Caco-2 (cell line): ENCODE measurements around the gene NOS1AP. TPM values are rescaled to one million over a fixed set of nuclear protein-coding genes. Genes with fewer than 3 reads are reported as not detected.

Source experiments
- BruUV-seq: library from RNA; stranded (reverse); fragments of 400-500 nt; replicated peaks from 2 replicates; lab custom pipeline; 2021; lab: Mats Ljungman, UMichigan
- CTCF ChIA-PET: fragments of 300-600 bp; sonication (Branson Sonifier 250); formaldehyde crosslinking; loops from one replicate; lab custom pipeline; 2022; ENCODE audit warnings: antibody characterized with exemption; lab: Charles Lee
- POLR2A ChIA-PET: fragments of 300-600 bp; sonication (Branson Sonifier 250); formaldehyde crosslinking; loops from one replicate; lab custom pipeline; 2022; ENCODE audit warnings: antibody characterized with exemption; lab: Charles Lee
- DNase-seq, 2 experiments: peaks; one replicate each; pipeline versions ENCODE4 v3.0.0 to v3.0.0-alpha.2; 2020 to 2022
- H3K27me3 ChIP-seq: replicated peaks from 2 replicates; pipeline ENCODE4 v1.6.0; 2011; ENCODE audit warnings: low read length; ENCODE audit not compliant: control insufficient read depth, insufficient read depth
- H3K36me3 ChIP-seq: 2 replicates; pipeline ENCODE4 v1.5.1; 2011; ENCODE audit warnings: low read length; ENCODE audit not compliant: control insufficient read depth, insufficient read depth
- H3K4me1 ChIP-seq: fragments of 250-450 bp; sonication (Bioruptor Pico); 2 replicates; pipeline ENCODE4 v1.5.1; 2020; ENCODE audit warnings: mild to moderate bottlenecking
- H3K4me3 ChIP-seq: 2 replicates; pipeline ENCODE4 v1.5.1; 2011; ENCODE audit warnings: low read depth, mild to moderate bottlenecking, control low read depth, low read length
- H3K9me3 ChIP-seq: fragments of 250-450 bp; sonication (Bioruptor Pico); 2 replicates; pipeline ENCODE4 v1.5.1; 2020; ENCODE audit warnings: mild to moderate bottlenecking, moderate library complexity
- H3K27ac Mint-ChIP-seq: one replicate; pipeline ENCODE4 v1.8.0; 2022; ENCODE audit warnings: mixed read lengths; ENCODE audit not compliant: unreplicated experiment
- H3K27me3 Mint-ChIP-seq: one replicate; pipeline ENCODE4 v1.8.0; 2022; ENCODE audit warnings: mixed read lengths; ENCODE audit not compliant: insufficient read depth, unreplicated experiment
- H3K36me3 Mint-ChIP-seq: one replicate; pipeline ENCODE4 v1.8.0; 2022; ENCODE audit warnings: mild to moderate bottlenecking, mixed read lengths; ENCODE audit not compliant: insufficient read depth, unreplicated experiment
- H3K4me1 Mint-ChIP-seq: one replicate; pipeline ENCODE4 v1.8.0; 2022; ENCODE audit warnings: low read depth, mixed read lengths; ENCODE audit not compliant: unreplicated experiment
- H3K4me3 Mint-ChIP-seq: one replicate; pipeline ENCODE4 v1.8.0; 2022; ENCODE audit warnings: mild to moderate bottlenecking, moderate library complexity, mixed read lengths; ENCODE audit not compliant: unreplicated experiment
- H3K9me3 Mint-ChIP-seq: one replicate; pipeline ENCODE4 v1.8.0; 2022; ENCODE audit warnings: mixed read lengths; ENCODE audit not compliant: unreplicated experiment
- intact Hi-C: fragments of 100-400 bp; cut with micrococcal nuclease; formaldehyde crosslinking; loops from one replicate; pipeline ENCODE4 v1.10.0; 2022; ENCODE audit not compliant: unreplicated experiment
- total RNA-seq: library from RNA; stranded (reverse); gene quantifications from 2 replicates; pipeline ENCODE4 v1.2.3, GENCODE V29; 2022
- TF ChIP-seq, protein P1 (sequence below), 2 experiments: fragments of 200-600 bp in 1 of 2; IDR thresholded peaks; 1 replicate in 1 of 2; 2 replicates in 1 of 2; pipeline versions ENCODE4 v1.5.1 to v1.8.0; 2011 to 2022; ENCODE audit warnings: antibody characterized with exemption in 1 of 2, control low read depth in 1 of 2, inconsistent platforms in 1 of 2, low read depth in 1 of 2, low read length in 1 of 2, mild to moderate bottlenecking in 1 of 2, moderate library complexity in 1 of 2; ENCODE audit not compliant: insufficient read depth in 1 of 2, severe bottlenecking in 1 of 2, unreplicated experiment in 1 of 2

Gene NOS1AP
- total RNA-seq, 1 experiment from 2014 or later = 5.5 TPM

- no TSS peak for BruUV-seq
- no peaks in the 10 kb centered on the region for H3K36me3 ChIP-seq
- ChIA-PET POLR2A (no interaction called here), CTCF (interaction anchor here (1.4 to 1.8 kb wide), 2 partner anchors 11 to 243 kb away, joined by 5 to 7 read pairs; partner anchors contain the start of gene OLFML2B)
- TF ChIP-seq, protein P1, sequence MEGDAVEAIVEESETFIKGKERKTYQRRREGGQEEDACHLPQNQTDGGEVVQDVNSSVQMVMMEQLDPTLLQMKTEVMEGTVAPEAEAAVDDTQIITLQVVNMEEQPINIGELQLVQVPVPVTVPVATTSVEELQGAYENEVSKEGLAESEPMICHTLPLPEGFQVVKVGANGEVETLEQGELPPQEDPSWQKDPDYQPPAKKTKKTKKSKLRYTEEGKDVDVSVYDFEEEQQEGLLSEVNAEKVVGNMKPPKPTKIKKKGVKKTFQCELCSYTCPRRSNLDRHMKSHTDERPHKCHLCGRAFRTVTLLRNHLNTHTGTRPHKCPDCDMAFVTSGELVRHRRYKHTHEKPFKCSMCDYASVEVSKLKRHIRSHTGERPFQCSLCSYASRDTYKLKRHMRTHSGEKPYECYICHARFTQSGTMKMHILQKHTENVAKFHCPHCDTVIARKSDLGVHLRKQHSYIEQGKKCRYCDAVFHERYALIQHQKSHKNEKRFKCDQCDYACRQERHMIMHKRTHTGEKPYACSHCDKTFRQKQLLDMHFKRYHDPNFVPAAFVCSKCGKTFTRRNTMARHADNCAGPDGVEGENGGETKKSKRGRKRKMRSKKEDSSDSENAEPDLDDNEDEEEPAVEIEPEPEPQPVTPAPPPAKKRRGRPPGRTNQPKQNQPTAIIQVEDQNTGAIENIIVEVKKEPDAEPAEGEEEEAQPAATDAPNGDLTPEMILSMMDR (IDR thresholded peaks at IDR 0.05; ENCODE audit: insufficient read depth in 1 of 2, low read depth in 1 of 2, low read length in 1 of 2, severe bottlenecking in 1 of 2, unreplicated experiment in 1 of 2) = no peak
- H3K27me3 Mint-ChIP-seq = peaks cover 15% of the 10 kb centered on the region
- H3K4me3 Mint-ChIP-seq = no peak overlapping the region
- H3K9me3 Mint-ChIP-seq = no peaks in the 10 kb centered on the region
- no peak overlapping the region for H3K4me3 ChIP-seq
- H3K27me3 ChIP-seq = no peaks in the 10 kb centered on the region
- no peaks in the 10 kb centered on the region for H3K9me3 ChIP-seq
- intact Hi-C loops = loop anchor here (10.0 kb wide), 1 partner anchor 80 kb away; no protein-coding TSS in a partner anchor
- H3K4me1 Mint-ChIP-seq = peaks cover 6% of the 10 kb centered on the region
- DNase-seq = no peak
- H3K27ac Mint-ChIP-seq = no peak overlapping the region
- no peaks in the 10 kb centered on the region for H3K36me3 Mint-ChIP-seq
- H3K4me1 ChIP-seq = no peaks in the 10 kb centered on the region
Observed at GRCh38 chr1:162035241-162035640, 34.2 kb upstream of the NOS1AP start.

DNA sequence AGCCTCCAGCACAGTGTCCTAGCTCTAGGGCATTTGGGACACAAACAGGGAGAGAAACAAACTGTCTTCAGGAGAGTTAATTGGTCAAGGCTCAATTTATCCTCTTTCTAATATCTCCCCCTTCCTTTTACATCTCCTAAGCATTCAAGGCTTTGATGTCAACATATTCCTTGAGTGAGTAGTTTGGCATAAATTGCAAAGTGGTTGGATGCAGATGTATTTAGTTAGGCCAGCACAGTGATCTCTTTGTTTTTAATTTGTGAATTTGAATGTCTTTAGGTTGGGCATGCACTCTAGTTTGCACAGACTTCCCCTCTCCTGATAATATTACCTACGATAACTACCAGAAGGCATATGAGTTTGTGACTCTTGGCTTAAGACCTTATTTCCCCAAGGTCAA, 33.3 kb upstream of the NOS1AP start:
- ChIA-PET CTCF (interaction anchor here (1.1 to 2.8 kb wide), 2 partner anchors 229 to 245 kb away, joined by 4 to 202 read pairs; no protein-coding TSS in a partner anchor), POLR2A (no interaction called here)
- no TSS peak for BruUV-seq
- intact Hi-C loops = loop anchor here (2.0 to 10.0 kb wide), 2 partner anchors 81 to 131 kb away; no protein-coding TSS in a partner anchor
- Mint-ChIP-seq H3K27me3 (peaks cover 10% of the 10 kb centered on the region), H3K4me1 (peaks cover 7% of the 10 kb centered on the region), H3K27ac (no peak overlapping the region), H3K4me3 (no peak overlapping the region), H3K9me3 (no peaks in the 10 kb centered on the region), H3K36me3 (no peaks in the 10 kb centered on the region)
- H3K4me1 ChIP-seq = no peaks in the 10 kb centered on the region
- no peaks in the 10 kb centered on the region for H3K9me3 ChIP-seq
- H3K27me3 ChIP-seq = no peaks in the 10 kb centered on the region
- H3K4me3 ChIP-seq = no peak overlapping the region
- H3K36me3 ChIP-seq = no peaks in the 10 kb centered on the region
- TF ChIP-seq, protein P1 (IDR thresholded peaks at IDR 0.05; ENCODE audit: insufficient read depth in 1 of 2, low read depth in 1 of 2, low read length in 1 of 2, severe bottlenecking in 1 of 2, unreplicated experiment in 1 of 2) = no peak
- no peak for DNase-seq

DNA sequence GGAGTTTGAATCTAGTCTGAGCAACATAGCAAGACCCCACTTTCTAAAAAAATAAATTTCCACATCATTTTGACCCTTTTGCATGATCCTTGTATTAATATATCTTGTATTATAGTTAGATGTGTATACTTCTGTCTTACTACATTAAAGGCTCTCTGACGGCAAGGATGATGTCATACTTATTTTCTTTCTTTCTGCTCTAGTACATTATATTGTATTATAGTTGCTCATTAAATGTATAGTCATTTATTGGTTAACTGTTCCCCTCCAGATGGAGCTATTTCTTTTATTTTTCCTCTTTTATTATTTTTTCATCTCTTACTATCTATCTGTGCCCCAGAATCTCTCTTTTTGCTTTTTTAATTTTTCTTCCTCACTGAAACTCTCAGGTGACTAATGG, 30.9 kb upstream of the NOS1AP start:
- H3K9me3 Mint-ChIP-seq = no peaks in the 10 kb centered on the region
- H3K36me3 Mint-ChIP-seq = no peaks in the 10 kb centered on the region
- DNase-seq = no peak
- Histone ChIP-seq H3K4me1 (no peaks in the 10 kb centered on the region), H3K4me3 (no peak overlapping the region), H3K36me3 (no peaks in the 10 kb centered on the region), H3K9me3 (no peaks in the 10 kb centered on the region), H3K27me3 (no peaks in the 10 kb centered on the region)
- POLR2A ChIA-PET = no interaction called here
- CTCF ChIA-PET = interaction anchor here (2.8 kb wide), 1 partner anchor 247 kb away, joined by 202 read pairs; no protein-coding TSS in a partner anchor
- BruUV-seq = no TSS peak
- intact Hi-C loops = loop anchor here (10.0 kb wide), 1 partner anchor 84 kb away; no protein-coding TSS in a partner anchor
- no peak overlapping the region for H3K4me3 Mint-ChIP-seq
- no peak overlapping the region for H3K27ac Mint-ChIP-seq
- H3K27me3 Mint-ChIP-seq = peaks cover 6% of the 10 kb centered on the region
- peaks cover 6% of the 10 kb centered on the region for H3K4me1 Mint-ChIP-seq
- TF ChIP-seq, protein P1 (IDR thresholded peaks at IDR 0.05; ENCODE audit: insufficient read depth in 1 of 2, low read depth in 1 of 2, low read length in 1 of 2, severe bottlenecking in 1 of 2, unreplicated experiment in 1 of 2) = no peak
